IMR-90 (cell line): Measurements from ENCODE around the gene ARL10. TPM values are rescaled to one million over a fixed set of nuclear protein-coding genes. Genes with fewer than 3 reads are reported as not detected.

Experiments used
- ATAC-seq: fragments of 200-7000 bp; cut with Tn5 transposase; 2 replicates; pipeline ENCODE4 v1.9.1; 2020; ENCODE audit warnings: low read depth, mild to moderate bottlenecking, moderate library complexity
- BruUV-seq: library from RNA; stranded (reverse); fragments of 400-500 nt; replicated peaks from 2 replicates; lab custom pipeline; 2021; lab: Mats Ljungman, UMichigan
- CTCF ChIA-PET: fragments of 300-600 bp; formaldehyde crosslinking; extraction: SDS; loops from one replicate; lab custom pipeline; 2021; ENCODE audit warnings: antibody characterized with exemption; lab: Yijun Ruan, JAX
- POLR2A ChIA-PET: fragments of 300-600 bp; sonication (Branson Sonifier 250); formaldehyde crosslinking; loops from one replicate; lab custom pipeline; 2022; ENCODE audit warnings: antibody characterized with exemption; ENCODE audit not compliant: unreplicated experiment; lab: Charles Lee
- DNase-seq: peaks from one replicate; pipeline ENCODE4 v3.0.0; 2013
- H2AFZ ChIP-seq: replicated peaks from 2 replicates; pipeline ENCODE3; 2013; ENCODE audit warnings: low read length, mild to moderate bottlenecking; ENCODE audit not compliant: poor library complexity
- H2AK5ac ChIP-seq: 2 replicates; pipeline ENCODE4 v1.6.1; 2013; ENCODE audit warnings: low read depth, low read length, inconsistent platforms
- H2AK9ac ChIP-seq: replicated peaks from 2 replicates; pipeline ENCODE3; 2013; ENCODE audit warnings: mild to moderate bottlenecking, low read depth, low read length, moderate library complexity; ENCODE audit not compliant: poor library complexity
- H2BK120ac ChIP-seq: 2 replicates; pipeline ENCODE4 v1.6.1; 2013; ENCODE audit warnings: low read depth, low read length, inconsistent platforms
- H2BK15ac ChIP-seq: 3 replicates; pipeline ENCODE4 v1.6.1; 2013; ENCODE audit warnings: low read depth, low read length, inconsistent platforms
- H2BK20ac ChIP-seq: 2 replicates; pipeline ENCODE4 v1.6.1; 2013; ENCODE audit warnings: low read depth, mild to moderate bottlenecking, inconsistent platforms, low read length, moderate library complexity
- H2BK5ac ChIP-seq: 2 replicates; pipeline ENCODE4 v1.6.1; 2013; ENCODE audit warnings: mild to moderate bottlenecking, low read depth, low read length, inconsistent platforms; ENCODE audit not compliant: poor library complexity, severe bottlenecking
- H3K14ac ChIP-seq: replicated peaks from 2 replicates; pipeline ENCODE4 v1.6.1; 2013; ENCODE audit warnings: low read depth, low read length, inconsistent platforms
- H3K18ac ChIP-seq: 2 replicates; pipeline ENCODE4 v1.6.1; 2013; ENCODE audit warnings: low read depth, low read length, control low read depth
- H3K23ac ChIP-seq: 2 replicates; pipeline ENCODE4 v1.6.1; 2013; ENCODE audit warnings: low read depth, low read length, inconsistent platforms
- H3K27ac ChIP-seq: 2 replicates; pipeline ENCODE4 v1.5.1; 2013; ENCODE audit warnings: mild to moderate bottlenecking, control low read depth, low read length; ENCODE audit not compliant: insufficient read depth
- H3K27me3 ChIP-seq: 2 replicates; pipeline ENCODE4 v1.6.1; 2013; ENCODE audit warnings: low read length; ENCODE audit not compliant: control insufficient read depth, insufficient read depth
- H3K36me3 ChIP-seq: 2 replicates; pipeline ENCODE4 v1.6.1; 2013; ENCODE audit warnings: low read length, mixed read lengths; ENCODE audit not compliant: control insufficient read depth, insufficient read depth
- H3K4ac ChIP-seq: 2 replicates; pipeline ENCODE4 v1.6.1; 2013; ENCODE audit warnings: low read depth, low read length, inconsistent platforms
- H3K4me1 ChIP-seq: 2 replicates; pipeline ENCODE4 v1.6.1; 2013; ENCODE audit warnings: low read length, mixed read lengths; ENCODE audit not compliant: control insufficient read depth, insufficient read depth
- H3K4me2 ChIP-seq: 2 replicates; pipeline ENCODE4 v1.6.1; 2013; ENCODE audit warnings: low read depth, mild to moderate bottlenecking, control low read depth, low read length, moderate library complexity
- H3K4me3 ChIP-seq: 2 replicates; pipeline ENCODE4 v1.5.1; 2013; ENCODE audit warnings: low read depth, mild to moderate bottlenecking, control low read depth, low read length, moderate library complexity; ENCODE audit not compliant: insufficient read depth
- H3K56ac ChIP-seq: 2 replicates; pipeline ENCODE4 v1.6.1; 2013; ENCODE audit warnings: low read length, inconsistent platforms; ENCODE audit not compliant: insufficient read depth; ENCODE audit errors: extremely low read depth
- H3K79me1 ChIP-seq, 2 experiments: 2 replicates each; pipeline ENCODE4 v1.6.1; 2013; ENCODE audit warnings: low read length in 2 of 2, inconsistent platforms in 1 of 2, low read depth in 1 of 2
- H3K9ac ChIP-seq: 2 replicates; pipeline ENCODE4 v1.6.1; 2013; ENCODE audit warnings: low read depth, low read length, control low read depth
- H3K9me1 ChIP-seq: 2 replicates; pipeline ENCODE4 v1.6.1; 2013; ENCODE audit warnings: low read length, inconsistent platforms; ENCODE audit not compliant: insufficient read depth
- H3K9me3 ChIP-seq: 2 replicates; pipeline ENCODE4 v1.6.1; 2013; ENCODE audit warnings: low read length; ENCODE audit not compliant: control insufficient read depth, insufficient read depth
- H4K20me1 ChIP-seq: 2 replicates; pipeline ENCODE4 v1.6.1; 2013; ENCODE audit warnings: low read length, inconsistent platforms; ENCODE audit not compliant: insufficient read depth
- H4K5ac ChIP-seq: 2 replicates; pipeline ENCODE4 v1.6.1; 2013; ENCODE audit warnings: mild to moderate bottlenecking, low read depth, low read length, control low read depth
- H4K8ac ChIP-seq, 2 experiments: 2 replicates each; pipeline ENCODE4 v1.6.1; 2013; ENCODE audit warnings: low read depth in 2 of 2, low read length in 2 of 2, control low read depth in 1 of 2, inconsistent platforms in 1 of 2
- H4K91ac ChIP-seq: 2 replicates; pipeline ENCODE4 v1.6.1; 2013; ENCODE audit warnings: low read depth, low read length, inconsistent platforms; ENCODE audit not compliant: insufficient read depth
- ELK1 ChIP-seq: fragments of 150-350 bp; IDR thresholded peaks from 2 replicates; pipeline ENCODE4 v1.6.1; 2016; ENCODE audit warnings: low read depth, mild to moderate bottlenecking, low read length, moderate library complexity, borderline replicate concordance
- WGBS, 2 experiments: methylation state at CpG; one replicate each; pipeline versions ENCODE4 v1.1.5 to v1.1.7; 2013; ENCODE audit warnings: missing lambda C conversion rate in 2 of 2; ENCODE audit not compliant: insufficient read length in 1 of 2; ENCODE audit errors: extremely low coverage in 2 of 2; 5-methylcytosine and 5-hydroxymethylcytosine counted together
- dilution Hi-C: fragments of 300-500 bp; cut with HindIII; formaldehyde crosslinking; loops from one replicate; pipeline ENCODE4 v1.14.3; 2018; ENCODE audit warnings: low sequenced_read_pairs; ENCODE audit not compliant: unreplicated experiment
- in situ Hi-C: fragments of 300-500 bp; cut with MboI; formaldehyde crosslinking; loops from 3 replicates; pipeline ENCODE4 v1.14.3; 2019; ENCODE audit warnings: low sequenced_read_pairs, inconsistent platforms, mixed read lengths
- intact Hi-C: fragments of 100-400 bp; cut with micrococcal nuclease; formaldehyde crosslinking; loops from 2 replicates; pipeline ENCODE4 v1.10.0; 2022
- polyA plus RNA-seq, 3 experiments: library from polyadenylated mRNA; depleted of rRNA; stranded (reverse); fragments of >200 nt; gene quantifications; 2 replicates each; pipeline ENCODE4 v1.2.3, GENCODE V29; 2012; ENCODE audit warnings: low replicate concordance in 1 of 3
- total RNA-seq: library from RNA; depleted of rRNA; stranded (reverse); fragments of >200 nt; gene quantifications from 2 replicates; pipeline ENCODE4 v1.2.3, GENCODE V29; 2012

The ARL10 gene
- total and polyA plus RNA-seq, 2 of the 4 experiments (the other 2 are of a cell fraction), result 3.6 to 6.0 TPM

DNA sequence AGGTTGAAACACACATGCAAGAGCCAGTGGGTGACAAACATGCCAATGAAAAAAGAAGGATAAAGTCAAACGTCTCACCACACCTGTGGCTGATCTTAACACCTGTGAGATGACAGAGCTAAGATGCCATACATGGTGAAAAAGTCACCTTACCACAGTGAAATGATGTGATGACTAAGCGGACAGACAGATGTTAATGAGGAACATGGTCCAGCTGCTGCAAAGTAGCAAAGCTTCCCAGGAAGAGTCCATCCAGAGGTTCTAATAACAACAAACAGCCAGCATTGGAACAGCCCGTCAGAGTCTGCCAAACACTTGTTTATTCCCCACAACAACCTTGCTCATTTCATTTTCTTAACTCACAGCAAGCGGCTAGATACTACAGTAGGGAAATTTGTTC is 5.6 kb upstream of the ARL10 start:
- Histone ChIP-seq H2AK5ac (no peak overlapping the region), H3K4me1 (peaks cover 2% of the 10 kb centered on the region; the same call in 1 of the 2 replicates), H3K36me3 (peaks cover 18% of the 10 kb centered on the region), H2BK15ac (no peak overlapping the region), H4K5ac (no peak overlapping the region), H3K14ac (no peak overlapping the region), H3K4me2 (peak overlapping the region; percentile 79), H3K18ac (no peak overlapping the region), H3K27ac (no peak overlapping the region), H3K79me1 (peaks cover 22 to 37% of the 10 kb centered on the region in 2 experiments), H3K23ac (0 out of 2 replicates have a peak overlapping the region, but pooled peaks have one; percentile 2), H2BK120ac (no peak overlapping the region), H3K4ac (no peak overlapping the region), H3K56ac (no peak overlapping the region), H2AFZ (no peak overlapping the region), H2BK5ac (no peak overlapping the region), H2AK9ac (no peak overlapping the region), H3K9ac (no peak overlapping the region), H3K9me1 (peaks cover 8% of the 10 kb centered on the region), H3K27me3 (no peaks in the 10 kb centered on the region), H3K4me3 (no peak overlapping the region), H4K91ac (no peak overlapping the region), H4K20me1 (peaks cover 28% of the 10 kb centered on the region), H2BK20ac (no peak overlapping the region), H4K8ac (no peak overlapping the region), H3K9me3 (no peaks in the 10 kb centered on the region)
- in situ Hi-C loops (no loop called here), intact Hi-C loops (loop anchor here (5.0 kb wide), 2 partner anchors 207 to 632 kb away; no protein-coding TSS in a partner anchor), dilution Hi-C loops (no loop called here)
- BruUV-seq, result no TSS peak
- ChIA-PET POLR2A (interaction anchor here (0.7 kb wide), 1 partner anchor 615 kb away, joined by 7 read pairs; no protein-coding TSS in a partner anchor), CTCF (interaction anchor here (0.7 kb wide), 1 partner anchor 338 kb away, joined by 3 read pairs; no protein-coding TSS in a partner anchor)
- TF ChIP-seq ELK1, result no peak
- ATAC-seq, result no peak
- no CpG with 5 or more reads among the region's 4 CpGs for WGBS, 2 experiments
- DNase-seq, result peak; percentile 47
